Vagina (tissue), 2 donors: Measurements from ENCODE around the gene NAA16. TPM values are rescaled to one million over a fixed set of nuclear protein-coding genes. Genes with fewer than 3 reads are reported as not detected.

Experiments
- DNase-seq, 2 donors: peaks; one replicate each; pipeline ENCODE4 v3.0.0-alpha.2; 2017; ENCODE audit errors: extremely low spot score in 2 of 2
- H3K27ac ChIP-seq: fragments of 200-600 bp; sonication (generic); one replicate; pipeline ENCODE4 v1.5.1; 2019
- H3K27me3 ChIP-seq: fragments of 200-600 bp; sonication (generic); one replicate; pipeline ENCODE4 v1.5.1; 2019
- H3K36me3 ChIP-seq, 2 donors: fragments of 200-600 bp; sonication (generic); one replicate each; pipeline ENCODE4 v1.5.1; 2017 to 2019
- H3K4me1 ChIP-seq: fragments of 200-600 bp; sonication (generic); one replicate; pipeline ENCODE4 v1.5.1; 2019
- H3K4me3 ChIP-seq, 2 donors: fragments of 200-600 bp; sonication (generic); 1 replicate in 1 of 2; 2 replicates in 1 of 2; pipeline ENCODE4 v1.5.1; 2016 to 2019
- H3K9me3 ChIP-seq: fragments of 200-600 bp; sonication (generic); one replicate; pipeline ENCODE4 v1.5.1; 2019
- POLR2A ChIP-seq, 2 donors: fragments of 450-650 bp; IDR thresholded peaks; one replicate each; pipeline ENCODE4 v1.6.1; 2017; ENCODE audit warnings: antibody characterized with exemption in 2 of 2, mild to moderate bottlenecking in 2 of 2, moderate library complexity in 2 of 2
- POLR2AphosphoS5 ChIP-seq, 2 donors: sonication (generic); formaldehyde crosslinking; IDR thresholded peaks; one replicate each; pipeline ENCODE4 v1.9.0; 2017; ENCODE audit warnings: antibody characterized with exemption in 2 of 2, mild to moderate bottlenecking in 2 of 2, low read depth in 1 of 2; ENCODE audit not compliant: insufficient read depth in 1 of 2
- intact Hi-C: fragments of 100-400 bp; cut with DNase I; formaldehyde crosslinking; loops from one replicate; pipeline ENCODE4 v1.15.1; 2023
- total RNA-seq: library from RNA; depleted of rRNA; stranded (reverse); fragments of >200 nt; gene quantifications from one replicate; pipeline ENCODE4 v1.2.3, GENCODE V29; 2016
- TF ChIP-seq, protein P1 (sequence below), 3 experiments: fragments of 450-650 bp in 2 of 3; fragments of 200-600 bp in 1 of 3; sonication (generic) in 1 of 3; IDR thresholded peaks; one replicate each; pipeline ENCODE4 v1.5.1; 2017 to 2019; ENCODE audit warnings: antibody characterized with exemption in 3 of 3, mild to moderate bottlenecking in 2 of 3, moderate library complexity in 2 of 3

The NAA16 gene
- total RNA-seq, 1 donor from 2014 or later, result 30.2 TPM

- Histone ChIP-seq H3K4me1 (no peaks in the 10 kb centered on the region), H3K27me3 (no peaks in the 10 kb centered on the region), H3K27ac (no peak overlapping the region), H3K4me3 (no peak overlapping the region), H3K36me3 (no peaks in the 10 kb centered on the region), H3K9me3 (no peaks in the 10 kb centered on the region)
- DNase-seq, result no peak
- TF ChIP-seq POLR2A (IDR thresholded peaks at IDR 0.05) (no peak), POLR2AphosphoS5 (IDR thresholded peaks at IDR 0.05; ENCODE audit: insufficient read depth in 1 of 2, low read depth in 1 of 2) (no peak)
- TF ChIP-seq, protein P1, sequence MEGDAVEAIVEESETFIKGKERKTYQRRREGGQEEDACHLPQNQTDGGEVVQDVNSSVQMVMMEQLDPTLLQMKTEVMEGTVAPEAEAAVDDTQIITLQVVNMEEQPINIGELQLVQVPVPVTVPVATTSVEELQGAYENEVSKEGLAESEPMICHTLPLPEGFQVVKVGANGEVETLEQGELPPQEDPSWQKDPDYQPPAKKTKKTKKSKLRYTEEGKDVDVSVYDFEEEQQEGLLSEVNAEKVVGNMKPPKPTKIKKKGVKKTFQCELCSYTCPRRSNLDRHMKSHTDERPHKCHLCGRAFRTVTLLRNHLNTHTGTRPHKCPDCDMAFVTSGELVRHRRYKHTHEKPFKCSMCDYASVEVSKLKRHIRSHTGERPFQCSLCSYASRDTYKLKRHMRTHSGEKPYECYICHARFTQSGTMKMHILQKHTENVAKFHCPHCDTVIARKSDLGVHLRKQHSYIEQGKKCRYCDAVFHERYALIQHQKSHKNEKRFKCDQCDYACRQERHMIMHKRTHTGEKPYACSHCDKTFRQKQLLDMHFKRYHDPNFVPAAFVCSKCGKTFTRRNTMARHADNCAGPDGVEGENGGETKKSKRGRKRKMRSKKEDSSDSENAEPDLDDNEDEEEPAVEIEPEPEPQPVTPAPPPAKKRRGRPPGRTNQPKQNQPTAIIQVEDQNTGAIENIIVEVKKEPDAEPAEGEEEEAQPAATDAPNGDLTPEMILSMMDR (IDR thresholded peaks at IDR 0.05), result no peak
- intact Hi-C loops, result no loop called here
Observed at GRCh38 chr13:41398494-41399170, 87.6 kb downstream of the NAA16 start.

DNA sequence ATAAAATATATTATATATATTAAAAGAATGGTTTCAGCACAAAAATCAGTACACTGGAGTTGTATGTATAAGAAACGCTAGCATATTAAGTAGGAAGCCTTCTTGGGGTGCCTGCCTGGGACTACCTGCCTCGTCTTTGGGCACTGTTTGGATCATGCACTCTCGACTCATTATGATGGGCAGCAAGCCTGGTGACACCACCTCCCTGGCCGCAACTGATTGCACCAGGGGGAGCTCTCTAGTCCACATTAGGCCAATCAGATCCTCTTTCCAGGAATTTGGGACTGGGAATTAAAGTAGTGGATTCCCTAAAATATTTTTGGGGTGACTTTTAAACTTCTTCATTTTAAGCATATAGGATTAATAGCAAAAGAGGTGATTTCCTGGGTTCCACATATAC lies 90.3 kb downstream of the NAA16 start:
- intact Hi-C loops, result no loop called here
- no peaks in the 10 kb centered on the region for H3K36me3 ChIP-seq

DNA sequence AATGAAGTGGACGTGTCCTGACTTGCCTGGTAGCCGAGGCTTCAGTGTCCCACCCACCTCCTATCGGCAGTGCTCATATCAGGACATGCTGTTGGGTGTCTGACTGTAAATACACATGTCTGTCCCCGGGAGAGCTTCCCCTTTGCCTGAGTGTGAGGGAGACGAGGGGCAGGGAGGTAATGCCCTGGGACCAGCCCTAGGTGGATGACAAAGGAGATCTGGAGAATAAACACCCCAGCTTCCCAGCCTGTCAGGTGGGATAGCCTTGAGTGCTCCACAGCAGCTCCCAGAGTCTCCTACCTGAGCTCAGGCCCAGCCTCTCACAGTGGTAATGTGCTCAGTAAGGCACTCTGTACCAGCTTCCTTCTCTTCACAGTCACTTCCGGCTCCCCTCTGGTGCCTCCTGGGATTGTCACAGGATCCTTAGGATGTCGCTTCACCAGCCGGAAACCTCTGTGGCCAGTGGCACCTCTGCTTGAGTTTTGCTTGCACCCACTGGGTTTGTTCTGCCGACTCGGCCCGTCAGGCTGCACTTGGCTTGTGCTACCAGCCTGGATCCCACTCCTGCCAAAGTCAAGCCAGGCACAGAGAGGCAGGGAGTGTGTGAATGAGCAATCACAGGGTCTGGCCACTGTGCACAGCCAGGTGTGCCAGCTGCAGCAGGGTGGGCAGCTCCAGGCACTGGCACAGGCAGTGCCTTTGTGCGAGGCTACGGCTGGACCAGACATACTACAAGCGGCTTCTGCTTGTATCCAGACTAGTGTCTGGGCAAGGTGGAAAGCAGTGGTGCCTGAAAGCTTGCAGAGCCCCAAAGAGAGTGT lies 91.8 kb downstream of the NAA16 start:
- Histone ChIP-seq H3K36me3 (no peaks in the 10 kb centered on the region), H3K4me1 (no peaks in the 10 kb centered on the region), H3K9me3 (no peaks in the 10 kb centered on the region), H3K4me3 (no peak overlapping the region), H3K27ac (no peak overlapping the region), H3K27me3 (no peaks in the 10 kb centered on the region)
- intact Hi-C loops, result no loop called here
- peak in 1 of 2 donors; percentile 80 for DNase-seq
- TF ChIP-seq, protein P1 (IDR thresholded peaks at IDR 0.05), result no peak
- TF ChIP-seq POLR2AphosphoS5 (IDR thresholded peaks at IDR 0.05; ENCODE audit: insufficient read depth in 1 of 2, low read depth in 1 of 2) (no peak), POLR2A (IDR thresholded peaks at IDR 0.05) (no peak)

More for the DNA sequence above, 90.3 kb downstream of the NAA16 start:
- H3K27ac ChIP-seq, result no peak overlapping the region
- no peak for DNase-seq
- H3K4me3 ChIP-seq, result no peak overlapping the region
- TF ChIP-seq POLR2A (IDR thresholded peaks at IDR 0.05) (no peak), POLR2AphosphoS5 (IDR thresholded peaks at IDR 0.05; ENCODE audit: insufficient read depth in 1 of 2, low read depth in 1 of 2) (no peak)
- TF ChIP-seq, protein P1 (IDR thresholded peaks at IDR 0.05), result no peak
- H3K27me3 ChIP-seq, result no peaks in the 10 kb centered on the region
- H3K9me3 ChIP-seq, result no peaks in the 10 kb centered on the region
- no peaks in the 10 kb centered on the region for H3K4me1 ChIP-seq

DNA sequence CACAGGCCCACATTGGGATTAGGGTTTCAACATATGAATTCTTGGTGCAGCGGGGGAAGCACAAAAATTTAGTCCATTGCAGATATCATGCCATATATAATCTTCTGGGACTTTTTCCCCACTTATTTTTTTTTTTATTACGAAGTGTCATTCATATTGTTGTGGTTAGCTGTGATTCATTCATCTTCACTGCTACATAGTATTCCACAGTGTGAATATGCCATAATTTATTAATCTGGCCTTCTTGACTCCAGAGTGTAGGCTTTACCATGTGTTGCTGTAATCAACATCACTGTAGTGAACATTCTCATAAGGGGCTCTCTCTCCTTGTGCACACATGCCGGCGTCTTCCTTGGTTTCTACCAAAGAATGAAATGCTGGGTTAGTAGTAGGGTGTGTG lies 92.9 kb downstream of the NAA16 start:
- no peaks in the 10 kb centered on the region for H3K36me3 ChIP-seq
- no peak for DNase-seq

More for the DNA sequence above, 92.9 kb downstream of the NAA16 start:
- intact Hi-C loops, result no loop called here
- no peaks in the 10 kb centered on the region for H3K27me3 ChIP-seq
- H3K27ac ChIP-seq, result no peak overlapping the region
- no peaks in the 10 kb centered on the region for H3K9me3 ChIP-seq
- H3K4me1 ChIP-seq, result no peaks in the 10 kb centered on the region
- TF ChIP-seq, protein P1 (IDR thresholded peaks at IDR 0.05), result no peak
- TF ChIP-seq POLR2AphosphoS5 (IDR thresholded peaks at IDR 0.05; ENCODE audit: insufficient read depth in 1 of 2, low read depth in 1 of 2) (no peak), POLR2A (IDR thresholded peaks at IDR 0.05) (no peak)
- H3K4me3 ChIP-seq, result no peak overlapping the region
